Neutrophil (primary cell): Measurements from ENCODE around the gene ZYX.

ENCODE experiments used
- H3K27ac ChIP-seq: fragments of 200-600 bp; sonication (generic); 2 replicates; pipeline ENCODE4 v1.5.1; 2016; ENCODE audit warnings: mild to moderate bottlenecking, moderate library complexity
- H3K27me3 ChIP-seq: fragments of 200-600 bp; sonication (generic); 2 replicates; pipeline ENCODE4 v1.6.0; 2016; ENCODE audit warnings: mild to moderate bottlenecking
- H3K36me3 ChIP-seq: fragments of 200-600 bp; sonication (generic); 2 replicates; pipeline ENCODE4 v1.5.1; 2017
- H3K4me1 ChIP-seq, 2 experiments: fragments of 200-600 bp in 1 of 2; sonication (generic) in 1 of 2; 1 replicate in 1 of 2; 2 replicates in 1 of 2; pipeline versions ENCODE4 v1.5.1 to v1.6.1; 2013 to 2016; ENCODE audit warnings: low read depth in 1 of 2, low read length in 1 of 2, mild to moderate bottlenecking in 1 of 2, moderate library complexity in 1 of 2; ENCODE audit not compliant: control insufficient read depth in 1 of 2, insufficient read depth in 1 of 2
- H3K4me3 ChIP-seq, 2 experiments: fragments of 200-600 bp in 1 of 2; sonication (generic) in 1 of 2; 1 replicate in 1 of 2; 2 replicates in 1 of 2; pipeline ENCODE4 v1.5.1; 2013 to 2016; ENCODE audit warnings: low read depth in 1 of 2, low read length in 1 of 2, mild to moderate bottlenecking in 1 of 2, moderate library complexity in 1 of 2
- H3K9me3 ChIP-seq: fragments of 200-600 bp; sonication (generic); 2 replicates; pipeline ENCODE4 v1.5.1; 2016
- TF ChIP-seq, protein P1 (sequence below): fragments of 200-600 bp; sonication (generic); IDR thresholded peaks from 2 replicates; pipeline ENCODE4 v1.5.1; 2016; ENCODE audit warnings: antibody characterized with exemption

Gene ZYX

DNA sequence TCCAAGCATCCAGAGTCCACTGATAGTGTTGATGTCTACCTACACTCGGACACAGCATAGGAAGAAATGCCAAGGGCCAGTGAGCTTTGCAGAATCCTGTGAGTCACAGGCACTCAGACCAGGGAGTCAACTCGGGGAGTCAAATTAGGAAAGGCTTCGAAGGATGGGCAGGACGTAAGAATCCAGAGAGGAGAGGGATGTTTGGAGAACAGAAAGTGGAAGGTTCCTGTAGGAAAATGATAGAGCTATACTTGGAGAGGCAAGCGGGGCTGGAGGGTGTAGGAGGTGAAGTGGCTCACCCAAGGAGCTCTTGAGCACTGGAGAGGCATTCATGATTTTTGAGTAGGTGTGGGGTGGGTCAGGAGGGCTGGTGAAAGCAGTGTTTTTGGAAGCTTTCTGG lies 3.0 kb downstream of the ZYX start:
- peak overlapping the region; percentile 97 for H3K27ac ChIP-seq
- H3K9me3 ChIP-seq, result no peaks in the 10 kb centered on the region
- peak overlapping the region; percentile 88 to 97 for H3K4me3 ChIP-seq
- peaks cover 71 to 74% of the 10 kb centered on the region in 2 experiments for H3K4me1 ChIP-seq
- H3K27me3 ChIP-seq, result no peaks in the 10 kb centered on the region
- H3K36me3 ChIP-seq, result peaks cover 72% of the 10 kb centered on the region
- TF ChIP-seq, protein P1, sequence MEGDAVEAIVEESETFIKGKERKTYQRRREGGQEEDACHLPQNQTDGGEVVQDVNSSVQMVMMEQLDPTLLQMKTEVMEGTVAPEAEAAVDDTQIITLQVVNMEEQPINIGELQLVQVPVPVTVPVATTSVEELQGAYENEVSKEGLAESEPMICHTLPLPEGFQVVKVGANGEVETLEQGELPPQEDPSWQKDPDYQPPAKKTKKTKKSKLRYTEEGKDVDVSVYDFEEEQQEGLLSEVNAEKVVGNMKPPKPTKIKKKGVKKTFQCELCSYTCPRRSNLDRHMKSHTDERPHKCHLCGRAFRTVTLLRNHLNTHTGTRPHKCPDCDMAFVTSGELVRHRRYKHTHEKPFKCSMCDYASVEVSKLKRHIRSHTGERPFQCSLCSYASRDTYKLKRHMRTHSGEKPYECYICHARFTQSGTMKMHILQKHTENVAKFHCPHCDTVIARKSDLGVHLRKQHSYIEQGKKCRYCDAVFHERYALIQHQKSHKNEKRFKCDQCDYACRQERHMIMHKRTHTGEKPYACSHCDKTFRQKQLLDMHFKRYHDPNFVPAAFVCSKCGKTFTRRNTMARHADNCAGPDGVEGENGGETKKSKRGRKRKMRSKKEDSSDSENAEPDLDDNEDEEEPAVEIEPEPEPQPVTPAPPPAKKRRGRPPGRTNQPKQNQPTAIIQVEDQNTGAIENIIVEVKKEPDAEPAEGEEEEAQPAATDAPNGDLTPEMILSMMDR, result no peak

DNA sequence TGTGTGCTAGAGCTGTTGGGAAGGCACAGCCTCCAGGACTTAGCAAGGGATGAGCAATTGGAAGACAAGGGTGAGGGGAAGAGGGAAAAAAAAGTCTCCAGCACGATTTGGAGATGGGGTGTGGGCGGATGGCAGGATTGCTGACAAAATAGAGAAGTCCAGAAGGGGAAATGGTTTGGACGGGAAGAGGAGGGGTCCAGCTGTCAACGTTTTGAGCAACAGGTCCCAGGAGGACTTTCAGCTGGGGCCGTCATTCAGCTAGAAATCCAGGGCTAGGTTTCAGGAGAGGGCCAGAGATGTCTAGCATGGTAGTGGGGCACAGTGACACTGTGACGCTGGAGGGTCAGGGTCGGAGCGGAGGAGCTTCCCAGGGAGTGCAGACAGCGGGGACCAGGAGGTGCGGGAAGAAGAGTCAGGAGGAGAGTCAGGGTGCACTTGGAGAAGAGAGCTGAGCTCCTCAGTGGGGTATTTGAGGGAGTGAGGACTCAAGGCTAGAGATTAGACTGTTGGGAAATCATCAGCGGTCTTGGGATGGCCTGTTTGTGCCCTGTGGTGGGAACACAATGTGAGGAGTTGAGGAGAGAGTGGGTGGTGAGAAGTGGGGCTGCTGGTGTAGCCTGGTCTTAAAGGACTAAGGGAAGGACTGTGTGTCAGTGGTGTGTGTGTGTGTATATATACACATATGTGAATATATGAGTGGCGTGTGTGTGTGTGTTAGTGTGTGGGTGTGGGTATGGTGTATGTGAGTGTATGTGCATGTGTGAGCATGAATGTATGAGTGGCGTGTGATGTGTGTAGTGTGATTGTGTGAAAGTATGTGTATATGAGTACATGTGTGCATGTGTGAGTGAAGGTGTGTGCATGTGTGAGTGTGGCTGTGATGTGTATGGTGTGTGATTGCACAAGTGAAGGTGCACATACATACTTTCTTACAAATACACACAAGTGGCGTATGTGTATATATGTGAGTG lies 3.8 kb downstream of the ZYX start:
- TF ChIP-seq, protein P1, result no peak
- H3K27me3 ChIP-seq, result no peaks in the 10 kb centered on the region
- H3K36me3 ChIP-seq, result peaks cover 80% of the 10 kb centered on the region
- H3K4me3 ChIP-seq, result peak overlapping the region; percentile 88 to 97
- H3K9me3 ChIP-seq, result no peaks in the 10 kb centered on the region
- peaks cover 63 to 71% of the 10 kb centered on the region in 2 experiments for H3K4me1 ChIP-seq
- peak overlapping the region; percentile 97 for H3K27ac ChIP-seq

DNA sequence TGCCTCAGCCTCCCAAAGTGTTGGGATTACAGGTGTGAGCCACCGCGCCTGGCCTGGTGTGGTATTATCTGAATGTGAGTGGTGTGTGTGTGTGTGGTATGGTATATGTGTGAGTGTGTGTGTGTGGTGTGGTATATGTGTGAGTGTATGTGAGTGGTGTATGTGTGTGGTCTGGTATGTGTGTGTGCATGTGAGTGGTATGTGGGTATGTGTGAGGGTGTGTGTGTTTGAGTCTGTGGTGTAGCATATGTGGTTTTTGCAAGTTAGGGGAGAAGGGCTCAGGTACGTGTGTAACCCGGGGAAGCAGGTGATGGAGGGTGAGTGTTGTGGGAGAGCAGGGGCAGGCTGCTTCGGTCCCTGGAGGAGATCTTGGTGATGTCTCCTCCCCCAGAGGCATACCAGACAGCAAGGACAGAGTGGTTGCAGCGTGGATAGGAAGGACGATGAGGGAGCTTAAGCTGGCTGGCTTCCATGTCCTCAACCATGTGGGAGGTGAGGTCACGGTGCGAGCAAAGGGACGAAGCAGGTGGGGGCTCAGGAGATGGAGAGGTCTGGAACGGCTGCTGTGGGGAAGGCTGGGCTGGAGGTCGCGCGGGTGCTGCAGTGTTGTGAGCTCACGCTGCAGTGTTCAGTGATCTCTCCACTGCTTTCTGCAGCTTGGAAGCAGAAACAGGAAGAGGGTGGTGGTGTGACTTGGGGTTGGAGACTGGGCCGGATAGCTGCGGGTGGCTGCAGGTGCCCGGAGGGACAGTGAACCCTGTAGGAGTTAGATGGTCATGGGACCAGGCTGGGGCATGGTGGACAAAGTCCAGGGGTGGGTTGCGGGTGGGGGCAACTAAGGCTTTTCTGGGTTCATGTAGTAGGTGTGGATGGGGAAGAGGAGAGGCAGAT lies 5.0 kb downstream of the ZYX start:
- TF ChIP-seq, protein P1, result no peak
- Histone ChIP-seq H3K36me3 (peaks cover 92% of the 10 kb centered on the region), H3K4me3 (peak overlapping the region; percentile 88 to 97), H3K9me3 (peaks cover 2% of the 10 kb centered on the region), H3K4me1 (peaks cover 63 to 77% of the 10 kb centered on the region in 2 experiments), H3K27me3 (no peaks in the 10 kb centered on the region), H3K27ac (peak overlapping the region; percentile 97)

DNA sequence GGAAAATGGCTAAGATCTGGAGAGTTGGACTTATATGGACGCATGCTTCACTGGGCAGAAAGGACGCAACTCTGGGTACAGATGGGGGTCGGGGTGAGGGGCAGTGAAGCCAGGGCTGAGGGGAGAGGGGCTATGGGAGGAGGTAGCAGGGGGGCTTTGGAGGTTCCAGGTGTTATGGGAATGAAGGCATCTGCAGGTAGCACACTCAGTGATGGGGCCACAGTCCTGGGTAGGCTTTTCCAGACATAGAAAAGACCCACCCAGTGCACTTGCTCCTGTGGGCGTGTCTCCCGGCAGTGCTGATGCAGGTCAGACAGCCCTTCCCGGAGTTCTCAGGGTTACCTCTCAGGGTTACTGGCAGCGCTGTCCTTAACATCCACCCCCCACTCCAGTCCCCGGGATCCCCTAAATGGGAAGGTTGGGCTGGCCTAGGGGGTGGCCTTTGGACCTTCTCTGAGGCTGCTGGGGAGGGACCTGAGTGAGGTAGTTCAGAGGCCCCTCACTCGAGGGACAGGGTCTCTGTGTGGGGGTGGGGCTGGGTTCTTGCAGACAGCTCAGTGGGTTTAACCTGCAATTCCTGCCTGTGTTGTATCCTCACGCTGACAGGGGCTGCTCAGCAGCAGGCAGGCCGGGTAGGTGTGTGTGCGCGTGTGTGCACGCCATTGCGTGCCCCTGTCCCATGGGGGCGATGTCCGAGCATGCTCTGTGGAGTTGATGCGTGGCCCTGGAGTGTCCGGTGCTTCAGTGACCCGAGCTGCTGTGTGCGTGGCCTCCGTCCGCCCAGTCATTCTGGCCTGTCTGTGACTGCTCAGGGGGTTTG lies 6.2 kb downstream of the ZYX start:
- Histone ChIP-seq H3K4me3 (peak overlapping the region; percentile 88 to 97), H3K36me3 (peaks cover 100% of the 10 kb centered on the region), H3K9me3 (peaks cover 2% of the 10 kb centered on the region), H3K27ac (peak overlapping the region; percentile 97), H3K27me3 (no peaks in the 10 kb centered on the region), H3K4me1 (peaks cover 63 to 75% of the 10 kb centered on the region in 2 experiments)
- TF ChIP-seq, protein P1, result no peak

DNA sequence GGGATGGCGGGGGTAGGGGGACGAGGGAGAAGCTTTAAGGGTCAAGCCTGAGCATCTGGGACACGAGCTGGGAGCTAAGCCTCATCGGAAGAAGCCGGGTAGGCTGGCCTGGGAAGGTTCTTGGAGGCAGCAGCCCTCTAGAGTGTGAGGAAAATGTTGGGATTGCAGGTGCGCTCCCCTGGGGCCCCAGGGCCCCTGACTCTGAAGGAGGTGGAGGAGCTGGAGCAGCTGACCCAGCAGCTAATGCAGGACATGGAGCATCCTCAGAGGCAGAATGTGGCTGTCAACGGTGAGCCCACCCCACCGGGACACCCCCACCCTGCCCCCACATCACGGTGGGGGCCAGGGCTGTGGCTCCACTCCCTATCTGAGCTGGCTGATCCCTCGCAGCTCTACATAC lies 6.9 kb downstream of the ZYX start:
- Histone ChIP-seq H3K27me3 (no peaks in the 10 kb centered on the region), H3K36me3 (peaks cover 100% of the 10 kb centered on the region), H3K27ac (peak overlapping the region; percentile 97), H3K9me3 (peaks cover 2% of the 10 kb centered on the region), H3K4me1 (peaks cover 58 to 68% of the 10 kb centered on the region in 2 experiments), H3K4me3 (no peak overlapping the region)
- TF ChIP-seq, protein P1, result no peak
